A673 (cell line): ENCODE data around the gene STARD5. TPM values are rescaled to one million over a fixed set of nuclear protein-coding genes. Genes with fewer than 3 reads are reported as not detected.

Experiments
- BruUV-seq: library from RNA; stranded (reverse); fragments of 400-500 nt; replicated peaks from 2 replicates; lab custom pipeline; 2021; lab: Mats Ljungman, UMichigan
- CTCF ChIA-PET: fragments of 300-600 bp; sonication (Branson Sonifier 250); formaldehyde crosslinking; loops from one replicate; lab custom pipeline; 2022; ENCODE audit warnings: antibody characterized with exemption; lab: Charles Lee
- POLR2A ChIA-PET: fragments of 300-600 bp; sonication (Branson Sonifier 250); formaldehyde crosslinking; loops from one replicate; lab custom pipeline; 2022; ENCODE audit warnings: antibody characterized with exemption; ENCODE audit not compliant: low non-redundant PET; lab: Charles Lee
- DNase-seq: peaks from one replicate; pipeline ENCODE4 v3.0.0-alpha.2; 2015; ENCODE audit warnings: low spot score
- H3K27ac ChIP-seq: fragments of 200-600 bp; sonication (generic); 2 replicates; pipeline ENCODE4 v1.5.1; 2016; ENCODE audit warnings: mixed run types, low read depth, mild to moderate bottlenecking, mixed read lengths, antibody characterized with exemption, low read length; ENCODE audit not compliant: poor library complexity, severe bottlenecking
- H3K27me3 ChIP-seq: fragments of 200-600 bp; sonication (generic); replicated peaks from 2 replicates; pipeline ENCODE4 v1.6.1; 2017; ENCODE audit warnings: mixed run types, low read depth, mild to moderate bottlenecking, mixed read lengths, antibody characterized with exemption, low read length; ENCODE audit not compliant: insufficient read depth, poor library complexity
- H3K36me3 ChIP-seq: fragments of 200-600 bp; sonication (generic); 2 replicates; pipeline ENCODE4 v1.6.1; 2016; ENCODE audit warnings: mixed run types, mild to moderate bottlenecking, mixed read lengths, antibody characterized with exemption, low read length; ENCODE audit not compliant: insufficient read depth, poor library complexity, severe bottlenecking
- H3K4me1 ChIP-seq: fragments of 200-600 bp; sonication (generic); 2 replicates; pipeline ENCODE4 v1.6.1; 2017; ENCODE audit warnings: mixed run types, mild to moderate bottlenecking, mixed read lengths, antibody characterized with exemption, low read length; ENCODE audit not compliant: insufficient read depth, poor library complexity, severe bottlenecking
- H3K4me3 ChIP-seq: fragments of 200-600 bp; sonication (generic); 2 replicates; pipeline ENCODE4 v1.5.1; 2016; ENCODE audit warnings: low read depth, mixed run types, mild to moderate bottlenecking, mixed read lengths, low read length; ENCODE audit not compliant: poor library complexity, severe bottlenecking
- H3K9me3 ChIP-seq: fragments of 200-600 bp; sonication (generic); 2 replicates; pipeline ENCODE4 v1.6.1; 2016; ENCODE audit warnings: mixed run types, low read depth, mild to moderate bottlenecking, mixed read lengths, antibody characterized with exemption, low read length; ENCODE audit not compliant: poor library complexity, severe bottlenecking
- EZH2 ChIP-seq: fragments of 200-600 bp; sonication (generic); IDR thresholded peaks from 2 replicates; pipeline ENCODE4 v1.6.1; 2017; ENCODE audit warnings: borderline replicate concordance, low read depth, mild to moderate bottlenecking, mixed read lengths, antibody characterized with exemption, low read length; ENCODE audit not compliant: poor library complexity, severe bottlenecking
- intact Hi-C: fragments of 100-400 bp; cut with micrococcal nuclease; formaldehyde crosslinking; loops from one replicate; pipeline ENCODE4 v1.10.0; 2022; ENCODE audit not compliant: unreplicated experiment
- total RNA-seq: library from RNA; stranded (reverse); gene quantifications from 2 replicates; pipeline ENCODE4 v1.2.3, GENCODE V29; 2021
- TF ChIP-seq, protein P1 (sequence below): fragments of 300-800, 200-600 bp; sonication (generic); conservative IDR thresholded peaks from 2 replicates; pipeline ENCODE4 v1.5.1; 2017; ENCODE audit warnings: low read depth, mild to moderate bottlenecking, antibody characterized with exemption, low read length, moderate library complexity, mixed read lengths

Gene STARD5
- total RNA-seq, 1 experiment from 2014 or later, result 0.54 TPM

DNA sequence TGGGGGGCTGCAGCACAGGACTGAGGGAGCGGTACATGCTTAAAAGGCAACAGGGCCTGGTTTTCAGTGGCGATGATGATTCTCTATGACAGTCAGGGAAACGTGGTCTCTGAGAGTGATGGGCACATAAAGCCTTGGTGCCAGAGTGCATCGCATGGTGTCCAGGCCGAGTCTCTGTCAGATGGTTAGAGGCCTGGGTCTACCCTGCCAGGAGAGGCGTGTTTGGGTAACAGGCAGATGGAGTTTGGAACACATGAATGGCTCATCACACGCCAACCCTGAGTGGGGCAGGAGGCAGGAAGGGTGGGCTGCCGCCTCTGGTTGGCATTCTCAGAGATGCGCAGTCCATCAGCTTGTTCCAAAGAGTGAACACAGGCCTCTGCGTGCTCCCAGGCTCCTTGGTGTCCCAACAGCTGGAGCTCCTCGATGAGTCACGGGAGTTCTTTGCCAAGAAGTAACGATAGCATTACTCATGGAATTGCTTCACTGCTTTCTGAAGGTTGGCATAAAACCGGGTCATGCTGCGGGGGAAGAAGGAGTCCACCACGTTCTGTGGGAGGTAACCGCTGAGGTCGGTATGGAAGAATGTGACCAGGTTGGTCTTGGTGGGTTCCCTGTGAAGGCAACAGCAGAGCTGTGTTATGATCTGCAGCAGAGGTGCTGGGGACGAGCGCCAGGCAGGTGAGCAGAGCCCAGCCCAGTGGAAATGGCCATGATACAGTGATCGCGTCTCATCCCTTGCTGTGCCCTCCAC lies 11.0 kb downstream of the STARD5 start:
- no TSS peak for BruUV-seq
- Histone ChIP-seq H3K4me3 (no peak overlapping the region), H3K27ac (no peak overlapping the region), H3K9me3 (no peaks in the 10 kb centered on the region), H3K27me3 (no peaks in the 10 kb centered on the region), H3K36me3 (no peaks in the 10 kb centered on the region), H3K4me1 (no peaks in the 10 kb centered on the region)
- CTCF ChIA-PET, result no interaction called here
- intact Hi-C loops, result no loop called here
- DNase-seq, result peak; percentile 87
- TF ChIP-seq, protein P1, sequence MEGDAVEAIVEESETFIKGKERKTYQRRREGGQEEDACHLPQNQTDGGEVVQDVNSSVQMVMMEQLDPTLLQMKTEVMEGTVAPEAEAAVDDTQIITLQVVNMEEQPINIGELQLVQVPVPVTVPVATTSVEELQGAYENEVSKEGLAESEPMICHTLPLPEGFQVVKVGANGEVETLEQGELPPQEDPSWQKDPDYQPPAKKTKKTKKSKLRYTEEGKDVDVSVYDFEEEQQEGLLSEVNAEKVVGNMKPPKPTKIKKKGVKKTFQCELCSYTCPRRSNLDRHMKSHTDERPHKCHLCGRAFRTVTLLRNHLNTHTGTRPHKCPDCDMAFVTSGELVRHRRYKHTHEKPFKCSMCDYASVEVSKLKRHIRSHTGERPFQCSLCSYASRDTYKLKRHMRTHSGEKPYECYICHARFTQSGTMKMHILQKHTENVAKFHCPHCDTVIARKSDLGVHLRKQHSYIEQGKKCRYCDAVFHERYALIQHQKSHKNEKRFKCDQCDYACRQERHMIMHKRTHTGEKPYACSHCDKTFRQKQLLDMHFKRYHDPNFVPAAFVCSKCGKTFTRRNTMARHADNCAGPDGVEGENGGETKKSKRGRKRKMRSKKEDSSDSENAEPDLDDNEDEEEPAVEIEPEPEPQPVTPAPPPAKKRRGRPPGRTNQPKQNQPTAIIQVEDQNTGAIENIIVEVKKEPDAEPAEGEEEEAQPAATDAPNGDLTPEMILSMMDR, result no peak
- no peak for TF ChIP-seq EZH2
- POLR2A ChIA-PET, result no interaction called here

DNA sequence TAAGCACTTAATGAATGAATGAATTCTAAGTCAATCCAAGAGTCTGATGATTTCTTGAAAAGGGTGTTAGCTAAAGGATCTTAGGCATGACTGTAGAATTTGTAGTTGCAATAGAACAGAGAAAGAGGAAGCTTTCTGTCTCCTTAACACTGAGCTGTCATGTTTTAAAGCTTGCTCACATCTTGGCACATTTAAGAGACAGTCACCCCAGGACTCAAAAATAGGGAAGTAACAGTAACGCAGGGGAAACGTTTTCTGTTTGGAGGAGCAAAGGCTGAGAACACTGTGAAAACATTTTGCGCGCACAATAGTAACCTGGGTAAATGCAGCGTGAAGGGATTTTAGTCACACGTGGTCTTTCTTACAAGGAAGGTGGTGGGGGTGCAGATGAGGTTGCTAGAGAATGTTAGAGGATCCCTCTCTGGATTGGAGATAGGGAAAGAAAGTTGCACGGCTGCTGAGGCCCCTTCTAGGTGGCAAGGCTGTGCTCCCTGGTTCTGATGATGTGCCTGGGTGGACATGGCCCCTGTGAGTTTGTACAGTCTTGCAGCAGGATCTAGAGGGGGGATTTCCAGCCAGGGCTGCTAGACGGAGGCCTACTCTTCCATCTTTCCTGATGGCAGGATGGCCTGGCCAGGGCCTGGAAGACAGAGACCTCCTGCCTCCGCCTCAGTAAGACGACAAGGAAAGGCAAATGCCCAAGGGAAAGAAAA lies 12.0 kb downstream of the STARD5 start:
- no peaks in the 10 kb centered on the region for H3K36me3 ChIP-seq
- H3K9me3 ChIP-seq, result no peaks in the 10 kb centered on the region
- no peak overlapping the region for H3K4me3 ChIP-seq
- ChIA-PET CTCF (no interaction called here), POLR2A (no interaction called here)
- intact Hi-C loops, result no loop called here
- H3K27me3 ChIP-seq, result no peaks in the 10 kb centered on the region
- no peak overlapping the region for H3K27ac ChIP-seq
- TF ChIP-seq EZH2, result no peak
- TF ChIP-seq, protein P1, result no peak
- DNase-seq, result no peak
- H3K4me1 ChIP-seq, result no peaks in the 10 kb centered on the region
- no TSS peak for BruUV-seq

DNA sequence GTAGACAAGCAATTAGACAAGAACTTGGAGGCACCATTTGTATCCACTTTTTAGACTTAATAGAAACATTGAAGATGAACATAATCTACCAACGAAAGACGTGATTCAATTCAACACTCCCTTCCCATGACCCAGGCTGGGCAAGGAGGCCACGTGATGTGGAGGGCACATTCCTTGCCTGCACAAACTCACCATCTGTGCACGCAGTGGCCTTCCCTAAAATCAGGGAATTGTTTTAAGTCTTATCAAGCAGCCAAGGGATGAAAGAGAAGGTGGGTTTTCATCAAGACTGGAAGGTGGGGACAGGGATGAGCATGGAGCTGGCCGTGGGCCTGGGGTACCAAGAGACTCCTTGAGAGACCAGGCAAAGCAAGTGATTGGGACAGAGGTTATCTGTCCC lies 13.5 kb downstream of the STARD5 start:
- ChIA-PET POLR2A (no interaction called here), CTCF (no interaction called here)
- Histone ChIP-seq H3K4me3 (no peak overlapping the region), H3K36me3 (no peaks in the 10 kb centered on the region), H3K27me3 (no peaks in the 10 kb centered on the region), H3K4me1 (no peaks in the 10 kb centered on the region), H3K9me3 (no peaks in the 10 kb centered on the region), H3K27ac (no peak overlapping the region)
- intact Hi-C loops, result no loop called here
- no peak for DNase-seq
- BruUV-seq, result no TSS peak
- TF ChIP-seq, protein P1, result no peak
- TF ChIP-seq EZH2, result no peak
